AG04450 (cell line): ENCODE measurements around the gene HOXA3. TPM values are rescaled to one million over a fixed set of nuclear protein-coding genes. Genes with fewer than 3 reads are reported as not detected.

Experiments used
- CTCF ChIA-PET: fragments of 300-600, 350-600 bp; formaldehyde crosslinking; extraction: SDS; loops from one replicate; lab custom pipeline; 2022; ENCODE audit warnings: antibody characterized with exemption, inconsistent platforms; lab: Charles Lee
- POLR2A ChIA-PET: fragments of 350-600 bp; formaldehyde crosslinking; extraction: SDS; loops from one replicate; lab custom pipeline; 2021; ENCODE audit warnings: antibody characterized with exemption, inconsistent platforms; lab: Yijun Ruan, JAX
- DNase-seq: peaks from one replicate; pipeline ENCODE4 v3.0.0-alpha.2; 2011; ENCODE audit warnings: low read depth, low spot score
- H3K27ac ChIP-seq: one replicate; pipeline ENCODE4 v1.5.1; 2012; ENCODE audit warnings: low read depth, low read length, control low read depth
- H3K27me3 ChIP-seq: one replicate; pipeline ENCODE4 v1.6.0; 2012; ENCODE audit warnings: low read length; ENCODE audit not compliant: control insufficient read depth, insufficient read depth
- H3K4me3 ChIP-seq: 2 replicates; pipeline ENCODE4 v1.5.1; 2011; ENCODE audit warnings: mild to moderate bottlenecking, low read depth, low read length, control low read depth
- H3K9me3 ChIP-seq: 2 replicates; pipeline ENCODE4 v1.5.1; 2012; ENCODE audit warnings: low read length; ENCODE audit not compliant: control insufficient read depth, insufficient read depth
- CTCF ChIP-seq: IDR thresholded peaks from 2 replicates; pipeline ENCODE4 v1.5.1; 2011; ENCODE audit warnings: low read depth, low read length, control low read depth, inconsistent platforms
- polyA plus RNA-seq: library from polyadenylated mRNA; depleted of rRNA; stranded (reverse); fragments of >200 nt; gene quantifications from 2 replicates; pipeline ENCODE4 v1.2.3, GENCODE V29; 2011

Gene HOXA3
- polyA plus RNA-seq, 1 experiment = 1.6 TPM

DNA sequence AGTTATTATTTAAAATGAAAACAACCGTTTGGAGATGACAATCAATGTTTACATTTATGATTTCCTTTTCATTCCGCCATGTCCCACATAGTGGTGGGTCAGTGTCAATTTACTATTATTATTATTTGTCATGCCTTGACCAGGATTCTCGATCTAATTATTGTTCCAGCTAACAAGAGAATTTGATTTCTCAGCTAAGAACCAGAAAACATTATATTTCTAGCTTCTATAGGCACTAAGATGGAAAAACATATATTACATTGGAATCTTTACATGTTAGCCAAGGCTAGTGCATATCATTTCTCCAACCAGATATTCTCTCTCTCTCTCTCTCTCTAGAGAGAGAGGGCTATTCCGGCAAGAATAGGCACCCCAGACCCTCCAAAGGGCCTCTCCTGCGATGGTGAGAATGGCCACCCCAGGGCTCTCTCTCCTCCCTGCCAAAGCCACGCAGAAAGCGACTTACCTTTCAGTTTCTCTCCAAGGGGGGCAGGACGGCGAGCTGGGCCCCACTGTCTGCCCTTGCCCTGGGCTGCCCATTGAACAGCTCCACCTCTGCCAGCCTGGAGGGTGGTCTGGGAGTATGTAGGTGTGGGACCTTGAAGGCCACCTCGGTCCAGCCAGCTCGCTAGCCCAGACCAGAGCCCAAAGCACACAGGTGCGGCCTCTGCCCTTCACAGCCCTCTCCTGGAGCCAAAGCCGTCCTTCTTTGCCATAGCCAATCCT, 2.4 kb downstream of the HOXA3 start:
- Histone ChIP-seq H3K4me3 (peak overlapping the region; percentile 73), H3K27me3 (peaks cover 3% of the 10 kb centered on the region), H3K27ac (peak overlapping the region; percentile 52), H3K9me3 (peaks cover 2% of the 10 kb centered on the region; the same call in 1 of the 2 replicates)
- no peak for TF ChIP-seq CTCF
- DNase-seq = no peak
- CTCF ChIA-PET = interaction anchor here (0.5 to 5.6 kb wide), 20 partner anchors 9 to 1288 kb away, joined by 3 to 24 read pairs (median 5); no protein-coding TSS in a partner anchor
- POLR2A ChIA-PET = interaction anchor here (0.6 to 2.1 kb wide), 4 partner anchors 9 to 950 kb away, joined by 3 to 5 read pairs (median 4); partner anchors contain the start of gene HNRNPA2B1

- H3K4me3 ChIP-seq = peak overlapping the region; percentile 73
- no peak for DNase-seq
- H3K27me3 ChIP-seq = no peaks in the 10 kb centered on the region
- POLR2A ChIA-PET = interaction anchor here (0.6 to 1.0 kb wide), 2 partner anchors 10 to 14 kb away, joined by 3 read pairs; no protein-coding TSS in a partner anchor
- no peak for TF ChIP-seq CTCF
- CTCF ChIA-PET = interaction anchor here (0.6 to 5.6 kb wide), 13 partner anchors 8 to 1921 kb away, joined by 3 to 24 read pairs (median 6); partner anchors contain the start of genes HOXA7 and NPVF
- peak overlapping the region; percentile 90 for H3K27ac ChIP-seq
- H3K9me3 ChIP-seq = peaks cover 2% of the 10 kb centered on the region; the same call in 1 of the 2 replicates
Observed at GRCh38 chr7:27148756-27149641, 3.4 kb downstream of the HOXA3 start.

DNA sequence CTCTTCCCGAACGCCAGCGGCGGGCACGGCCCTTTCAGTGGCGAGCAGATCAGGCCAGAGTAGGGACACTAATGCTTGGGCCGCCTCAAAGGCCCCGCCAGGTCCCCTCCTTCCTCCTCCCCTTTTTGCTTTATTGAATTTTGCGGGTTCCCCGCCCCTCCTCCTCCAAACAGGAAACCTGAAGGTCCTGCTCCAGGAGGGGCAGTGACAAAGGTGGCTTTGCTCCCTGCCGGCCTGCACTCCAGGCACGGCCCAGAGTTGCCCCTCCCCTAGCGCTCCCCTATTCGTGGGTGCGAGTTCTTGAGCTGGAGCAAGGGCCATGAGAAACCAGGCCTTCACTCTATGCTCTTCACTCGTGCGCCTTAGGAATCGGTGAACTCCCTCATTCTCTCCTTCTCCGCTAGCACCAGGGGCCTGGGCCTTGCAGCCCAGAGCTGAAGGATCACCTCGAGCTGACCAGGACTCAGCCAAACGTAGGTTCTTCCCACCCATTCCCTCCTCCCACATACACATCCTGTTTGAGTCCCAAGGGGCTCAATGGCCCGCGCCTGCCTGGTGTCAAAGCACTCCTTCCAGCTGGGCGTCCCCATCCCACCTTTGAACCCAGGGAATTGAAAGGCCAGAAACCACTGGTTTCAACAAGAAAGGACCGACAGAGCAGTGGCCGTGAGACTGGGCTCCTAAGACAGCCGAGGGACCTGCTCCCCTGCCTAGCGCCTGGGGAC, 4.2 kb downstream of the HOXA3 start:
- Histone ChIP-seq H3K4me3 (peak overlapping the region; percentile 73), H3K27ac (peak overlapping the region; percentile 90), H3K9me3 (peaks cover 2% of the 10 kb centered on the region; the same call in 1 of the 2 replicates), H3K27me3 (no peaks in the 10 kb centered on the region)
- ChIA-PET CTCF (interaction anchor here (0.6 to 5.6 kb wide), 7 partner anchors 9 to 779 kb away, joined by 3 to 24 read pairs (median 8); partner anchors contain the start of gene HOXA7), POLR2A (interaction anchor here (1.0 kb wide), 1 partner anchor 9 kb away, joined by 3 read pairs; no protein-coding TSS in a partner anchor)
- DNase-seq = no peak
- TF ChIP-seq CTCF = no peak

- TF ChIP-seq CTCF = no peak
- peak within 1 kb of the TSS; percentile 90 for H3K27ac ChIP-seq
- ChIA-PET POLR2A (interaction anchor here (1.0 kb wide), 1 partner anchor 8 kb away, joined by 3 read pairs; no protein-coding TSS in a partner anchor), CTCF (interaction anchor here (0.6 to 5.6 kb wide), 6 partner anchors 9 to 778 kb away, joined by 3 to 24 read pairs (median 6); partner anchors contain the start of gene HOXA7)
- H3K27me3 ChIP-seq = no peaks in the 10 kb centered on the region
- peak within 1 kb of the TSS; percentile 73 for H3K4me3 ChIP-seq
- H3K9me3 ChIP-seq = peaks cover 2% of the 10 kb centered on the region; the same call in 1 of the 2 replicates
- no peak for DNase-seq
Observed at GRCh38 chr7:27147199-27148030, 5.0 kb downstream of the HOXA3 start, which contains the start of gene HOXA6. TSS of gene HOXA6 (minus strand) at chr7:27147774. CDS start at chr7:27147749, 25 bp downstream.
